SK-N-SH (cell line): Measurements from ENCODE around the gene TTLL12.

Experiments
- EP300 ChIP-seq, 2 experiments: IDR thresholded peaks; 2 replicates each; pipeline versions ENCODE4 v1.4.0 to v1.6.1; 2012; ENCODE audit warnings: borderline replicate concordance in 1 of 2, low read depth in 1 of 2, low read length in 1 of 2
- GATA2 ChIP-seq: sonication (generic); formaldehyde crosslinking; IDR thresholded peaks from 2 replicates; pipeline ENCODE4 v1.5.0; 2020; ENCODE audit warnings: mild to moderate bottlenecking, missing genetic modification reagents
- SIN3A ChIP-seq: IDR thresholded peaks from 2 replicates; pipeline ENCODE4 v1.6.1; 2012; ENCODE audit warnings: low read depth, mild to moderate bottlenecking, low read length, moderate library complexity, borderline replicate concordance
- TF ChIP-seq, protein P1 (sequence below): fragments of 200-600 bp; sonication (generic); IDR thresholded peaks from 2 replicates; pipeline ENCODE4 v1.6.1; 2017; ENCODE audit warnings: antibody characterized with exemption, mild to moderate bottlenecking, moderate library complexity

DNA sequence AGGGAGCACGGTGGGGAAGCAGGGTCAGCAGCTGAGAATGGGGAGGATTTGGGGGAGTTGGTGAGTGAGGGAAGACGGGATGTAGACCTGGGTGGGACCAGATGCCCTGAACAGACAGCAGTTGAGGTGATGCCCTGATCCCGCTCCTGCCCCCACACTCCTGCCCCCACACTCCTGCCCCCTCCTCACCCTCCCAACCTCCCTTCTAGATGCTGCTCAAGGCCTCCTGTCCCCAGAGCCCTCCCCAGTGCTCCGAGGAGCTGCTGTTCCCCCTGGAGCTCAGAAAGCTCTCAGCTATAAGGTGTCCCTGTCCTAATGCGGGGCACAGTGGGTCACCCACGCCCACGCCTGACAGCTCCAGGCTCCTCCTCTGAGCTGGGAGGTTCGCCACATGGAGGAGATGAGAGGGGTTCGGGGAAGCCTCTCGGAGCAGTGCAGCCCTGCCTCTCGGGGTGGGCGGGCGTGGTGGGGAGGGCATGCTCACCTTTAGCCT is 25.1 kb upstream of the TTLL12 start:
- TF ChIP-seq SIN3A (no peak), GATA2 (CRISPR knock-in tag) (no peak), EP300 (IDR thresholded peaks at IDR 0.05; ENCODE audit: borderline replicate concordance in 1 of 2, low read depth in 1 of 2, low read length in 1 of 2) (no peak)
- TF ChIP-seq, protein P1, sequence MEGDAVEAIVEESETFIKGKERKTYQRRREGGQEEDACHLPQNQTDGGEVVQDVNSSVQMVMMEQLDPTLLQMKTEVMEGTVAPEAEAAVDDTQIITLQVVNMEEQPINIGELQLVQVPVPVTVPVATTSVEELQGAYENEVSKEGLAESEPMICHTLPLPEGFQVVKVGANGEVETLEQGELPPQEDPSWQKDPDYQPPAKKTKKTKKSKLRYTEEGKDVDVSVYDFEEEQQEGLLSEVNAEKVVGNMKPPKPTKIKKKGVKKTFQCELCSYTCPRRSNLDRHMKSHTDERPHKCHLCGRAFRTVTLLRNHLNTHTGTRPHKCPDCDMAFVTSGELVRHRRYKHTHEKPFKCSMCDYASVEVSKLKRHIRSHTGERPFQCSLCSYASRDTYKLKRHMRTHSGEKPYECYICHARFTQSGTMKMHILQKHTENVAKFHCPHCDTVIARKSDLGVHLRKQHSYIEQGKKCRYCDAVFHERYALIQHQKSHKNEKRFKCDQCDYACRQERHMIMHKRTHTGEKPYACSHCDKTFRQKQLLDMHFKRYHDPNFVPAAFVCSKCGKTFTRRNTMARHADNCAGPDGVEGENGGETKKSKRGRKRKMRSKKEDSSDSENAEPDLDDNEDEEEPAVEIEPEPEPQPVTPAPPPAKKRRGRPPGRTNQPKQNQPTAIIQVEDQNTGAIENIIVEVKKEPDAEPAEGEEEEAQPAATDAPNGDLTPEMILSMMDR, result no peak
